HTR-8/SVneo (cell line): ENCODE data around the gene DIRAS1.

Source experiments
- DNase-seq: peaks from one replicate; pipeline ENCODE4 v3.0.0; 2011; ENCODE audit warnings: low spot score, mixed read lengths; ENCODE audit not compliant: insufficient read length
- FAIRE-seq: peaks from 2 replicates; lab custom pipeline; 2011; peaks lifted over from hg19 to GRCh38; lab: Jason Lieb, UNC

Gene DIRAS1

DNA sequence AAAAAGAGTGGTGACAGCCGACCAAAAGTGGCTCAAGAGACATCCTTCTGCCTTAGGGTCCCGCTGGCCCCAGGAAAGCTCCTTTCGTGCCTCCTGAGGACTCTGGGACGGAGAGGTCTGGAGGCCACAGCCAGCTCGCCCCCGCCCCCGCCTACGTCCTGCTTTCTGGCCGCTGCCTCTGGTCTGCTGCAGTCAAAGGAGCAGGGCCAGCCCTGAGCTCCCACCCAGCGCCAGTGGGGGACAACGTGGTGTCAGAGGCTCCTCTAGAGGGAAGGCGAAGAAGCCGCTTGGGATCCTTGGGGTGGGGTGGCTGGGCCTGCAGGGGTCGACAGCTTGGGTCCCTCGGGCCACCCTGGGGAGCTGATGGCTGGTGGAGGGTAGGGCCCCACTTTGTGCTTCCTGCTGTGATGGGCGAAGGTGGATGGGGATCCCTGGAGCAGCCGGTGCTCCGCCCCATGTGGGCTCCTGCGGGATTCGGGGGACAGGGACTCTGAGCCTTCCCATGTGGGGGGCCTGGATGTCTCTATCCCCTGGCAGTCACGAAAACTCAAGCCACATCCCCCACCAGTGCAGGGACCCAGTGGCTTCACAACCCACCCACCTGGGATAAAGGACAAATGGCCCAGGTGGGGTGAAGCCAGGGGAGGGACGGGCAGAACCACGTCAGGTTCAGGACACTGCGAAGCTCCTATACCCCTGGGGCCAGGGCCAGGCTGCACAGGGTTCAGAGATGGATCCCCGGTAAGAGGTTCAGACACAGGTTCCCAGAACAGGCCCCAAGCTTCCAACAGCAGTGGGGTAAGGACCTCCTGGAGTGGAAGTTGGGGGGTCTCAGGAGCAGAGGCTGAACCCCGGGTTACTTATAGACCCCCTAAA is 9.0 kb upstream of the DIRAS1 start:
- FAIRE-seq (no peak), DNase-seq (no peak)

DNA sequence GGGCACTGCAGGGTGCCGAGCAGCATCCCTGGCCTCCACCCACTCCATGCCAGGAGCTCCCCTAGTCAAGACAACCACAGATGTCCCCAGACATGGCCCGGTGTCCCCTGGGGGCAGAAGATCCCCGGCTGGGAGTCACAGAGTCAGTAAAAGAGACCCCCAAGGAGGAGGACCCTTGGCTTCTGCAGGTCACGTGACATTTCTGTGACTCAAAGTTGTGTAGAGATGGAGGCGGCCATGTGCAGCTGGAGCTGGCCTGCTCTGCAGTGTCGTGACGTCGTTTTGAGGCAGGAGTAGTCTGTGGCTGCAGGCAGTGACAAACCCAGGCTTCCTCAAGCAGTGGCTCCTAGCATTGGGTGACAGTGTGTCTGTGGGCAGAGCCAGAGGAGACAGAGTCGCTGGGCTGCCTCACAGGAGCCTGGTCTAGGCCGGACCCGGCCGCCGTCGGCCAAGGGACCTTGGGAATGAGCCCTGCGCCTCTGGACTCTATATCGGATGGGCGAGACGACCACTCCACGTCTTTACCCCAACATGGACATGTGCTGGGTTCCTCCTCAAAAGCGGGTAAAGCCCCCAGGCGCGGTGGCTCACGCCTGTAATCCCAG is 7.7 kb upstream of the DIRAS1 start:
- FAIRE-seq, result no peak
- no peak for DNase-seq

DNA sequence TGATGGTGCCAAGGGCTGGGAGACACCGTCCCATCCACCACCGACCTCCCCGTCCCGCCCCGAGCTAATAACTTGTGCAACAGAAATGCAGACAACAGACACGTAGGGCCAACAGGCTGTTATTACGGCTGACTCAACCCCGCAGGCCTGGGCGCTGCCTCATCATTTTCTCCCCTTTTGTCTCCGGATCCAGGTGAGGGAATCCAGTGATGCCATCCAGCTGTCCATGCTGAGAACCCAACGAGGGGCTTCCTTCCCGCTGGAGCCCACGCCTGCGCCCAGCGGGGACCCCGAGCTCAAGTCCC is 6.4 kb upstream of the DIRAS1 start:
- DNase-seq (no peak), FAIRE-seq (no peak)

DNA sequence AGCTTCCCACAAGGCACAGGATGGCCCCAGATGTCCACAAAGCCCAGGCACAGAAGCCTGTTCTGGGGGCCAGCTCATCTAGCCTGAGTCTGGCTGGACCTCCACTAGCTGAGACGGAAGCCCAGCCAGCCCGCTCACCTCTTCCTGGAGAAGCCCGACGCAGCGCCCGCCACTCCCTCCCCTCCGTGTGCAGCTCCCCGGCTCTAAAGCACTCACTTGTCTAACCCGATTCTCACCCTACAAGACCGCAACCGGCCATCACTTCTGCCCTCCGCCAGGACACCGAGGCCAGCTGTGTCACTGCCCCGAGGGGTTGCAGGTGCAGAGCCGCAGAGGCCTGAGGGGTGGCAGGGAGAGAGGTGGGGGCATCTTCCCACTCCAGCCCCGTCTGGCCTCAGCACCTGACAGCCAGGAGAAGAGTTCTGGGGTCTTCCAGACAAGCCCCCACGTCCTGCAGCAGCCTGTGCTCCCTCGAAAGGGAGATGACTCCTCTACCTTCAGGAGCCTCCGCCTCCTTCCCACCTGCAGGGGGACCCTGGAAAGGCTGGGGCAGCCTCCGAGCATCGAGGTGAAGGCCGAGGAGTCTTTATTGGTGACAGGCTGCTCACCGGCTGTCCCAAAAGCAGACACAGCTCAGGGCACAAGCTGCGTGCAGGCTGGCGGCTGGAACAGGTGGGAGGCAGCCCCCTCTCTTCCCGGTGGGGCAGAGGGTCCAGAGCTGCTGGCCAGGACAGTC is 5.9 kb upstream of the DIRAS1 start:
- DNase-seq, result no peak
- FAIRE-seq, result no peak

DNA sequence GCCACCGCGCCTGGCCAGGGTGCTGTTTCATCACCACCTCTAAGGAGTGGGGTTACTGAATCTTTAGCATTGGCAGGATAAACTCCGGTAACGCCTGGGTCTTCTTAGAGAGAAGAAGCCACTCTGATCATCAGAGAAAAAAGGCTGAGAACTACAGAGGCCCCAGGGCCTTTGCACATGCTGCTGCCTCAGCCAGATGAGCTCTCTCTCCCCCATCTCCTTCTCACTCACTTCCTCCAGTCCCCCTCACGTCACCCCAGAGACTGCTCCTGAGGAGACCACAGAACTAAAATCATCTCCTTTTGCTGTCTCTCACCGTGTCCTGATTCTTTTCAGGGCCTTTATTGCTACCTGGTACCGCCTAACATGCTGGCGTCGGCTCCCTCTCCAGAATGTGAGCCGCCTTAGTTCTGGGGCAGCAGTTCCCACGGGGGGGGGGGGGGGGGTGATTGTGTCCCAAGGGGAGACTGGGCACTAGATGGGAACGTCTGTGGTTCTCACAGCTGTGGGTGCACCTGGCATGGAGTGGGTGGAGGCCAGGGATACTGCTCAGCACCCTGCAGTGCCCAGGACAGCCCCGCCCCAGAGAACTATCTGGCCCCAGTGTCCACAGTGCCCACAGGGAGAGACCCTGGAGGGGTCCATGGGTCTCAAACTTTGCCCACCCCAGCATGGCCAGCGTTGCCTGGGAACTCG is 5.1 kb upstream of the DIRAS1 start:
- DNase-seq (no peak), FAIRE-seq (no peak)

DNA sequence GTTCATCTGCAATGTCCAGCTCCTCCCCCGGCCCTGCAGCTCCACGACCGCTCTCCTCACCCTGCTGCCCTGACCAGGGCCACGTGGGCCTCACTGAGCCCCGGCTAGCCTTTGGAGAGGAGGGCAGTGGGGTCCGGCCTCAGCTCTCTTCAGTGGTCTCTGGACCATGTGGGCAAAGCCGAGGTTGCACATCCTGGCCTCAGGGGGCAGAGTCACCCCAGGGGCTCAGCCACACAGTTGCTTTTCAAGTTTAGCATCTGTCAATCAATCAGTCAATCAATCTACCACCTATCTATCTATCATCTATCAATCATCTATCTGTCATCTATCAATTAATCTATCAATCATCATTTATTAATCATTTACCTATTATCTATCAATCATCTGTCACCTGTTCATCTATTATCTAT is 3.0 kb upstream of the DIRAS1 start:
- DNase-seq (no peak), FAIRE-seq (no peak)

DNA sequence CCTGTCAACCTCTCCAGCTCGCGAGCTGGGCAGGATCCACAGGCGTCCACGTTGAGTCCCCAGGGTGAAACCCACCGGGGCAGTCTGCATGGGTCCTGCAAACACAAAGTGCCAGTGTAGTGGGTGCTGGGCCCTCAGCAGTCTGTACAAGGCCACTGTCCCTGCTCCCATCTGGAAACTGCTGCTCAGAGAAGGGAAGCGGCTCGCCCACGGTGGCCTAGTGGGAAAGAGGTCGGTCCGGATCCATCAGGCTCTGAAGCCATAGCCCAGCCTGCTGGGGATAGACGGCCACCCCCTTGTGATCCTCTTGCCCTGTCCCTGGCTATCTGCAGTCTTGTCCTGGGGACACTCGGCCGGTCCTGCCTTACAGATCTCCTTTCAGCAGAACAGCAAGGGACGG is 2.6 kb upstream of the DIRAS1 start:
- DNase-seq (no peak), FAIRE-seq (no peak)

DNA sequence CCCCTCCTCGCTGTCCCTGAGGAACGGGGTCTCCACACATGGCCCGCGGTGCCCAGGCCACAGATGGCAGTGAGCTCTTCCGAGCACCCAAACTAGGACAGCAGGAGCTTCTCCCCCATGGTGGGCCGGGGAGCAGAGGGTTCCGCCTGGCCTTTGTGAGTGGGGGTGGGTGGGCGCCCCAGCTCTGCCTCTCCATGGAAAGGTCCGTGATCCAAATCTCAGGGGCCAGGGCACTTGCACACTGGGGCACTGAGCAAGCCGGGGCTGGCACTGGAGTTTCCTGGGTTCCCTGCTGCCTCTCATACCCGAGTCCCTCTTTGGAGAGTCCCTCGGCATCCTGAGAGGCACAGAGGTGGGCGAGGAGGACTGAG is 2.2 kb upstream of the DIRAS1 start:
- DNase-seq, result no peak
- FAIRE-seq, result no peak

DNA sequence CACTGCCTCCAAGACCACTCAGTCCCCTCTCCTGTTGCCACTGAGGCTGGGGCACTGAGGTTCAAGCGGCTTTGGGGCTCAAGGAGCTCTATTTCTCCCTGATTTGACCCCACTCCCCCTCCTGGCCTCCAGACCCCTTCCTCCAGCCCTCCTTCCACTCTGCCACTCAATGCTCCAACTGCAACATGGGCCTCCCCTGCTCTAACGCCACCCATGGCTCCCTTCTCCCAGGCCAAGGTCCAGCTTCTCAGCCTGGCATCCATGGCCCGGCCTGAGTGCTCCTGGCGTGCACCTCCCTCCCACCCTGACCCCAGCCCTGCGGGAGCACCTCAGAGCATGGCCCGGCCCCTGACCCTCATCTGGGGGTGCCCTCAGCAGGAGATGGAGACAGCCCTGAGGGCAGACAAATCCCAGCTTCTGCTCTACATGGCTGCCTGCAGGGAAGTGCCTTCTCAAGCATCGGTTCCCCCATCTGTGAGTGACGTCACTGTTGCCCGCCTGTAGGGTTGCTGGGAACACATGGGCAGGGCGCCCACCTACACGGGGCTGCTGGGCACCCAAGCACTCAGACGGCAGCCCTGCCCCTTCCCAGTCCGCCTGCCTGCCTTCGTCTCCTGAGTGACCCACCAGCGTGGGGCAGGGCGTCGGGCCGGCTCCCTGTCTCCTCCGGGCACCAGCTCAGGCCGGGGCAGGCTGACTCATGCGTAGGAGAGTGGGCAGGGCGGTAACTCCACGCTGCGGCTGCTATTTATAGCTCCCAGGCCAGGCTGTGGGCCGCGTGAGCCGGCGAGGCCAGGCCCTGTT is 1.6 kb upstream of the DIRAS1 start:
- DNase-seq, result peak; percentile 77
- peak; percentile 94 for FAIRE-seq

DNA sequence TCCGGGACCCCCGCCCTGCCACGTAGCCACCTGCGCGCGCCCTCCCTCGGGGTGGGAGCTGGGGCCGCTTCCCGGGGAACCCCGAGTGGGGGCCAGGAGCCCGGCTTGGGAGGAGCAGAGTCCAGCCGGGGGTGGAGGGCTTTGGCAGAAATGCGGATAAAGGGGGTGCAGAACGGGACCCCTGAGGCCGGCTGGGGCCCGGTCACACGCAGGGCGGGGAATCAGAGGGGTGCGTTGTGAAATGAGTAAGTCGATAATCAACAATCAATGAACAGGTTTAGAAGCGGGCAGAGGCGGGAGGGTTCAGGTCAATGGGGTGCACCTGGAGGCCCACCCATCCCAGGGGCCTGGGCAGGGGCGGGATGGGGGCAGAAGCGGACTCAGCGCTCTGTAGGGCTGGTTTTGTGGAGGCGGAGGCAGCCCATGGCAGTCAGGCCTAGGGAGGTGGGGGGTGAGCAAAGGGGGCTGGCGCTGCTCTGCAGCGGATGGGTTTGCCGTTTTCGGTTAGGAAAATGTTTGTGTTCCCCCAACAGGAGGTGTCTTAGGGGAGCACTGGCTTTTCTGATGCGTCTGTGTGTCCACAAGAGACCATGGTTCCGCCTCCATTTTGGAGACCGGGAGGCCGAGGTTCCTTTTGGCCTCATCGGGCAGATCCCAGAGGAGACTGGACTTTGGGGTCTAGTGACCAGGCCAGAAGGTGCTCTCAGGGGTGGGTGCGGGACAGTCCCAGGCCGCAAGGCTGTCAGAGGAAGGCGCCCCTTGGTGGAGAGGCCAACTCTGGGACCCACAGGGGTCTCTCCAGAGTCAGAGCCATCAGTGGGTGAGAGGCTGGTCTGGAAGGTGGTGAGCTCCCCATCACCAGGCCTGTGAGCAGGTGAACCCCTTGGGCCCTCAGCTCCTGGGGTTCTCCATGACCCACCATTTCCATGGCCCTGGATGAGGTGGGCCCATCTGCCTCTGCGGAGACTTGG is 683 bp upstream of the DIRAS1 start:
- DNase-seq (no peak), FAIRE-seq (no peak)

DNA sequence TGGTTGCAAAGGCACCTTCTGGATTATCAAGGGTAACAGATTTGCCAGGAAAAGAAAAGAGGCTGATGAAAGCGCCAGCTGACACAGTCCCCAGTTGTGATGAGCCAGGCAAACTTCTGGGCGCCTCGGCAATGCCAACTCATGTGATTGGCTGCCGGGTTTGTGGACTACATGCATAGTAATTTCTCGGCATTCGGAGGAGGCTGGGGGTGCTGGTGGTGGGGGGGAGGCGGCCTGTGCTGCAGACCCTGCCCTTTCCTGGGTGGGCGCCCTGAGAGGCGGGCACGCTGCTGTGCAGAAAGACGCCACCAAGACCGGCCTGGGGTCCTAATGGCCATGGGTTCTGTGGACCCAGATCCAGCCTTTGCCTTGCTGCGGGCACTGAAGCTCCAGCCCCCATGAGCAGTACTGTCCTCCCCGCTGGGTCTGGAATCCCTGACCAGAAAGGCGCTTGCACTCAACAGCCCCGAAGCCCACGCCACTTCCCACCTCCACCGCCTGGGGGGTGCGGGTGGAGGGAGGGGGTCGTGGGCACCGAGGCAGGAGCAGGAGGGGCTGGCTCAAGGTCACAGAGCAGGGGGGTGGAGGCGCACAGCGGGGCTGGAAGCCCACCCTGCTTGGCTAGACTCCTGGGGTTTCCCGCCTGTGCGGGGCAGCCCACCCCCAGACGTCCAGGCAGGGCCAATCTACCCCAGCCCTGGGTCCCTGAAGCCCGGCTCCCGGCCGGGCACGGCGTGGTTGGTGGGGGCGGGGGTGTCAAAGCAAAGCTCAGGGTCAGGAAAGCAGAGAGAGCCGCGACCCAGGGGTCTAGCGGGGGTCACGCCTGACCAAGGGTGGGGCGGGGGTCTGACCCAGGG is 1.0 kb downstream of the DIRAS1 start:
- FAIRE-seq, result no peak
- DNase-seq, result no peak

DNA sequence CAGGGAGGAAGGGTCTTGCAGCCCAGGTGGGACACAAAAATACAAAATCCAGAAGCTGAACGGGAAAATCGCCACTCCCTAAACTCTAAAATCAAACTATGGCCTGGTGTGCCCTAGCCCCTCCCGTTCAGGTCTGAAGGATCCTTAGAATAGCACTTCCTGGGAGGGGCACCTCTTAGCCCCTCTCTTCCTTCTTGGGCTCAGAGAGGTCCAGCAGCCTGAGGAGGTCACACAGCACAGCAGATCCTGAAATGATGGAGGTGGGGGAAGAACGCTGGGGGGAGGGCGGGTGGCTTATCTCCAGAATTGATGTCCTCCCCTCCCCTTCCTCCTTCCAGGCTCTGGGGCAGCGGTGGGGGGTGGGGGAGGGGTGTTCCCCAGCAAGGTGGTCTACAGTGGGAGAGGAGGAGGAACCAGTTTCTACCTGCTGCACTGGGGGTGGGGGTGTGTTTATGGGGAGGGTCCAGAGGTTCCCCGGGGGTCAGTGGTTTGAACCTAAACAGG is 1.9 kb downstream of the DIRAS1 start:
- FAIRE-seq (no peak), DNase-seq (no peak)

DNA sequence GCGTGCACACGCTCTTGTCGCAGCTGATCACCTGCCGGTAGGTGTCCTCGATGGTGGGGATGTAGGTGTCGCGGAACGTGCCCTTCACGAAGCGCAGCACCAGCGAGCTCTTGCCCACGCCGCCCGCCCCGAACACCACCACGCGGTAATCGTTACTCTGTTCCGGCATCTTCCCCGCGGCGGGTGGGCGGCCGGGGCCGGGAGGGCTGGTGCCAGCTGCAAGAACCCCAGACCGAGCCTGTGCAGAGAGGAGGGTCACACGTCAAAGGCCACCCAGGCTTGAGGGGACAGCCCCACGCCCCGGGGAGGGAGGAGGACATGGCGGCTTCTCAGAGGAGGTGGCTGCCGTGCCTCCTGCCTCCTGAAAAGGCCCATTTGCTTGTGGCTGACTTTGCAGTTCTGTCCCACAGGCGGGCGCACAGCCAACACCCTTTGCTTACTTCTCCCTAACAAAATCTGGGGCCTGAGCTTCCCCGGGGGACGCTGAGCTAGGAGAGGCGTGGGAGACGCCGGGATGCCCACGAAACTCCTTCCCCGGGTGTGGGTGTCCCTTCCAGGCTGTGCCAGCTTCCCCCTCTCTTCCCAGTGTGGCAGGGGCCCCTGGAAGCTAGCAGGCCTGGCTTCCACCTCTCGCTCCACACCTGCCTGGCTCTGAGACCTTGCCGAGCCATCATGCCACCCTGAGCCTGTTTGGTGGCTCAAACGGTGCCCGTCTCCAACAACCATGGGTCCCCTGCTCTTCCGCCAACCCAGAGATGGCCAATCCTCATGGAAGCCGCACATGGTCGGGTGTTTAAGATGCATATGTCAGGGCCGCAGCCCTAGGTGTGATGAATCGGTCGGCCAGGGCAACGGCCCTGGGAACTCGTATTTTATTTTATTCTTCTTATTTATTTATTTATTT is 3.3 kb downstream of the DIRAS1 start:
- no peak for DNase-seq
- FAIRE-seq, result no peak

DNA sequence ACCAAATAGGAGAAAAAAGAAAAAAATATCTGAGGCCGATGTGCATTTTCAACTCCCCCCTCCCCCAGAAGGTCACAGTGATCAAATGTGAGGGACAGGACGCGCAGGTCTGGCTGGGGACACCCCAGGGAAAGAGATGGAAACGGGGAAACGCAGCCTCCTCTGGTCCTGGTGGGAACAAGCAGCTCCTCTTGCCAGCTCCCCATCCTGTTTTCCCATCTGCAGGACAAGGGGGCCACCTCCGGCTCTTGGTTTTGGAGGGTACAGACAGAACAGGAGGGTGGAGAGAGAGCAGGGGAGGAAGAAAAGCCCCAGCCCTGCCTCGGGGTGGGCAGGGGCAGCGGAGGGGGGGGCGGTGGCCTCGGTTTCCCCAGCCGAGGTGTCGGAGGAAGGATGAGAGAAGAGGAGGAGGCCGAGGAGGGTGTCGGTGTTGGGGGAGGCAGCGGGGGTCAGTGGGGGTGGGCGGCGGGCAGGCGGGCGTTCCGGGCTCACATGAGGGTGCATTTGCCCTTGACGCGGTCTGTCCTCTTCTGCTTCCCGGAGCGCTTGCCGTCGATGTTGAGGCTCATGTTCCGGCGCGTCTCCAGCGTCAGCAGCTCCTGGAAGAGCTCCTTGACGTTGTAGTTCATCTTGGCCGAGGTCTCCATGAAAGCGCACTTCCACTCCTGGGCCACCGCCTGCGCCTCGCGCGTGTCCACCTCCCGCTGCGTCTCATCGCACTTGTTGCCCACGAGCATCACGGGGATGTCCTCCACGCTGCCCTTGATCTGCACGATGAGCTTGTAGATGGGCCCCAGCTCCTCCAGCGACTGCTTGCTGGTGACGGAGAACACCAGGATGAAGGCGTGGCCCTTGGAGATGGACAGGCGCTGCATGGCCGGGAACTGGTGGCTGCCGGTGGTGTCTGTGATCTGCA is 4.2 kb downstream of the DIRAS1 start:
- no peak for FAIRE-seq
- no peak for DNase-seq

DNA sequence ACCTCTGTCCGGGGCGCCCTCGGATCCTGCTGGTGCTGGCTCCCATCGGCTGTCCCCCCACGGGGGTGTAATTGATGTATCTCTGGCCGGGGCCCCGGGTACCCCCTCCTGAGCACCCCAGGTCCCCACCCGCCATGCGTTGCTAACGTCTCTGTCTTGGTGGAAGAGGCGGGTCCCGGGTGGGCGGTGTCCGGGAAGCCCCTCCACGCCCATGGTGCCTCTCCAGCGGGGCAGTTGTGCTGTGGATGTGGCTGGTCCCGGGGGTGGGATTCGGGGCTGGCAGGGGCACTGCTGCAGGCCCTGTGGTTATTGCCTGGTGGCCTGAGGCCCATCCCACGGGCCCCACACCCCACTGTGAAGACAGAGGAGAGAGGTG is 4.9 kb downstream of the DIRAS1 start:
- no peak for FAIRE-seq

More for the DNA sequence above, 4.9 kb downstream of the DIRAS1 start:
- DNase-seq, result no peak
